ENCODE measurements around the gene TOMM7.
"Not testable (repeated sequence)": the region's sequence is repeated elsewhere in the genome, so short reads cannot be mapped to it uniquely, and the experiment has no call there.

The TOMM7 gene

DNA sequence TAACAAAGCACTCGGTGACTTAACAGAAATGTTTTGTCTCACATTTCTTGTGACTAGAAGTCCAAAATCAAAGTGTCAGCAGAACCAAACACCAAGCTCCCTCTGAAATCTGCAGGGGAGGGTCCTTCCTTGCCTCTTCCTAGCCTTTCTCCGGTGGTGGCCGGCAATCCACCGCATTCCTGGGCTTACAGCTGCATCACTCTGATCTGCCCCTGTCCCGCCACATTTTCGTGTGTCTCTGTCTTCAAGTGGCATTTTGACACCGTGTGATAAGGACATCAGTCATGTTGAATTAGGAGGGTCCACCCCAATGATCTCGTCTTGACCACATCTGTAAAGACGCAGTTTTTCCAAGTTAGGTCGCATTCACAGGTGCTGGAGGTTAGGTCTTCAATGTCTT lies 30.5 kb upstream of the TOMM7 start:
- no peak for DNase-seq

DNA sequence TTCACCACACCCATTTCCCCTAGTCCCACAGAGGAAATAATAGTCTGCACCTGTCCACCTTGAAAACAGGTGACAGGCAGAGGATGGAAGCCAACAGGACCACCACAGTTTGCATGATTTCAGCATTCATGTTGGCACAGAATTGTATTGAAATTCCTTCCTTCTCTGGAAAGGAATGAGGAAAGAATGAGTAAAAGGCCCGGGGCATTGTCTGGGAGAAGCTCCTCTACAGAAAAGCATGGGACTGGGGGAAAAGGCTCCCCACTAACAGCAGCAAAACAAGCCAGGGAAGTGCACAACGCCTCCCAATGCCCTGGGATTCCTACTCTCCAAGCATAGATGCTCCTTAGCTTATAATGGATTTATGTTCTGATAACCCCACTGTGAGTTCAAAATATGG lies 28.5 kb upstream of the TOMM7 start:
- DNase-seq = no peak

DNA sequence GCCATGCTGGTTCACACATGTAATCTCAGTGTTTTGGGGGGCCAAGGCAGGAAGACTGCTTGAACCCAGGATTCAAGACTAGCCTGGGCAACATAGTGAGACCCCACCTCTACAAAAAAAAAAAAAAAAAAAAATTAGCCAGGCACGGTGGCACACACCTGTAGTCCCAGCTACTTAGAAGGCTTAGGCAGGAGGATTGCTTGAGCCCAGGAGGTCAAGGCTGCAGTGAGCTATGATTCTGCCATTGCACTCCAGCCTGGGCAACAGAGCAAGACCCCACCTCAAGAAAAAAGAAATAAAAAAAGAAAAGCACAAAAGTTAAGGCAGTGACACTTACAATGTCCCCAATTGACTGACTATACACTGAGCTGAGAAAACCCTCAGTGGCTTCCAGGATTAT lies 27.7 kb upstream of the TOMM7 start:
- not testable (repeated sequence) for DNase-seq

DNA sequence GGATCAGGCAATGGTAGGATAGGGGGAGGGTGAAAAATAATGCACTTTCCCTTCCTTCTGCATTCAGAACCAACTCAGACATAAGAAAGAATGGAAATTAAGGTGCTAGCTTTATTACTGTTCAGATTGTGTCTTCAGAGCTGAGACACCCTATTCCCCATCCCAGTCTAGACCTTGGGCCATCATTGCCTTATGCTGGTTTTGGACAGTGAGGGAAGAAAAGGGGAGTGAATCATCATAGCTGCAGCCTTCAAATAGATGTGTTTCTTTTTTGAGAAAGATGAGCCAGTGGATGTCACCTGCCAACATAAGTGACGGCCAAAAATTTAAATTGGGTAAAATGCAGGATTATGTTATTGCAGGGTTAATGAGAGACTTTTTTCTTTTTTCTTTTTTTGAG lies 27.0 kb upstream of the TOMM7 start:
- no peak for DNase-seq

DNA sequence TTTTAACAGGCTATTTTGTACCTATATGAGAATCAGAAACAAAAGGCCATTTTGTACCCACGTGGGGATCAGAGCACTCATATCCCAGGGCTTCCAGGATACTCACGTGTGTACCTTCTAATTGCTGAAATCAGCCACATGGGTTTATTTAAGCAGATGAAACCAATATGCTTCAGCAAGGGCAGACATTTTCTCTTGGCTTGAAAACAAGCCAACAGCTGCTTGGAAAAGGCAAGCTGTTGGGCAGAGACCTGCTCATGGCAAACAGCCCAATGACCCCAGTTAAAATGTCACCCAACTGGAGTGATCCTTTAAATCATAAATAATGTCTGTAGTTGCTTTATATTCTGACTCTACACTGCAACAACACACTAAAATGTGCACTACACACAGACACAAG lies 26.5 kb upstream of the TOMM7 start:
- no peak for DNase-seq

DNA sequence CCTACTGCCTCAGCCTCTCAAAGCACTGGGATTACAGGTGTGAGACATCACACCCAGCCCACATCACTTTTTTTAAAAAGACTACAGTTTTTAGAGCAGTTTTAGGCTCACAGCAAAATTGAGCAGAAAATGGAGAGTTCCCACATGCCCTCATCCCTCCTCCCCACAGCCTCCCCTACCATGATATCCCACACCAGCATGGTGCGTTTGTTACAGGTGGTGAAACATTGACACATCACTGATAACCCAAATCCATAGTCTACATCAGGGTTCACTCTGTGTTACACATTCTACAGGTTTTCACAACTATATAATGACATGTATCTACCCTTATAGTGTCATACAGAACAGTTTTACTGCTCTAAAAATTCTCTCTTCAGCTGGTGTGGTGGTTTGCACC lies 24.3 kb upstream of the TOMM7 start:
- no peak for DNase-seq

DNA sequence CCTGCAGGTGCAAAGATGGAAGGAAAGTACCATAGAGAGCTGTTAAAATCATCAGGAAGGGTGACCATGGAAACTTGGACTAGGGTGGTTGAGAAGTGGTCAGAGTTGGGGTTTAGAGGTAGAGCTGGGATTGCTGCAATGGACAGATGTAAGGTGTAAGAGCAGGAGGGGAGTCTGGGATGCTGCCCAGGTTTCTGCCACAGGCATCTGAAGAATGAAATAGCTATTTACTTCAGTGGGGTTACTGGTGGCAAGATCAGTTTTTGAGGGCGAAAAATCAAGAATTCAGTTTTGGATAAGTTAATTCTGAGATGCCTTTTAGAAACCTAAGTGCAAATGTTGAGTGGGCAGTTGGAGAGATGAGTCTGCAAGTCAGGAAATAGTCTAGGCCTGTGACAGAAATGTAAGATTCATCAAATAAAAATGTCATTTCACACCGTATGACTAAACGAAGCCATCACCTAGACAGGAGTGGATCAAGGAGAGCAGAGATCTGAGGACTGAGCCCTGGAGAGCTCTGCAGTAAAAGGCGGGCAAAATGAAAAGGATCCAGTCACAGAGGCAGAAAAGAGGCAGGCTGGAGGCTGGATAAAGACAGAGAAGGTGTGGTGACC lies 22.7 kb upstream of the TOMM7 start:
- no peak for DNase-seq

DNA sequence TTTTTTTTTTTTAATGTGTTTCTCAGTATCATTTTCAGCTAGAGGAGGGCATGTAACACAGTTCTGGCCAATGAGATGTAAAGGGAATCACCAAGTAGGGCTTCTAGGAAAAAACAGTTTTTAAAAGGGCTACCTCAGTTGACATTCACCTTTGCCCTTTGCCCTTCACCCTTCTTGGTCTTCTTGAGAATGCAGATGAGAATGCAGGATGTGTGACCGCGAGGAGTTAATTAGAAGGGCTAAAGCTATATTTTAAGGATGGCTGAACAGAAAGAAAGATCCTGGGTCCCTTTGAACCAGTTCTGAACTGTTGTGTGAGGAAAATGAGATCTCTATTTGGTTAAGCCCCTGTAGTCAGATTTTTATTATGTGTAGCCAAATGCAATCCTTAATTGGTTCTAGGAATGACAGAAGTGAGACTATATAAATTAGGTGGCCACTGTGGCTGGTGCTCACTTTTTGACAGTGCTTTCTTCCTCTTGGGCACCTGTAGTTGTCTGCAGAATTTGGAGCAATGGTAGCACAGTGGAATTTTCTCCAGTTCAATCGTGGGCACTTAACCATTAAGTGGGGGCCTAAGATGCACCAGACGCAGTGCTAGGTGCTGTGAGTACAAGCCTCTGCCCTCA lies 21.1 kb upstream of the TOMM7 start:
- no peak for DNase-seq

DNA sequence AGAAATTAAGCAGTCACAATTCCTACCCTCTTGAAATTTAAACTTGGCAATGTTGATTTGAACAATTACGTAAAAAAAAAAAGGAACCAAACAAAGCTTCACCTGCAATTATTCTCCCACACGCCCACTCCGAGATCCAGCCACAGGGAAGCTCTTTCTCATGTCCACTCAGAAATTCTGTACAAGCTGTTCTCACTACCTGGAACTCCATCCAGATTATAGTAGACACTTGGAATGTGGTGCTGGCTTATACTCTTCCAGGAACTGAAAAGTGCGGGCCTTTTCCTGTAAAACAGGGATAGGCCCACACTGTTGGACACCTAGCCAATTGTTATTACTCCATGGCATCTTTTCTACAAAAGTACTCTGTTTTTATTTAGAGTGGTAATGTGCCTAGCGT lies 20.3 kb upstream of the TOMM7 start:
- DNase-seq = no peak

DNA sequence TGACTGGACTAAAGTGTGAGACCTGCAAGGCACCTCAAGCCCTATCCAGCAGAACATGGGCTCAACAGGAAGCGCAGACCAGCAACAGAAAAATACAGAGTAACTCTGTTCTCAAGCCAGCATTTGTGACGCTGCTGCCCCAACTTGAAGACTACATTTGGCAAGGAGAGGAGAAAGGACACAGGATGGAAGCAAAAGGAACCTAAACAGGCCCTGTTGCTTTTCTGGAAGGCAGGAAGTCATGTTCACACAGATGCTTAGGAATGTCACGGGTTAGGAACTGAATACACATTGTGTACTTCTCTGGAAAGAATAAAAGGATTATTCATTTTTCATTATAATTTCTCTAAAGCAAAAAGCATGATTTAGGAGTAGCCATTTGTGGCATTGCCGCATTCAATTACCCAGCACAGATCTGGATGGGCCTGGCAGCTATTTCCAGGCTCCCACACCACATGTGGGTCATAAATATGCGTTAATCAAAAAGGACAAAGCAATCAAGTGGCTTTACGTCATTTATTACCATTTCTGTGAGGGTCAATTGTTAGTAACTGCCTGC lies 19.8 kb upstream of the TOMM7 start:
- DNase-seq = no peak

DNA sequence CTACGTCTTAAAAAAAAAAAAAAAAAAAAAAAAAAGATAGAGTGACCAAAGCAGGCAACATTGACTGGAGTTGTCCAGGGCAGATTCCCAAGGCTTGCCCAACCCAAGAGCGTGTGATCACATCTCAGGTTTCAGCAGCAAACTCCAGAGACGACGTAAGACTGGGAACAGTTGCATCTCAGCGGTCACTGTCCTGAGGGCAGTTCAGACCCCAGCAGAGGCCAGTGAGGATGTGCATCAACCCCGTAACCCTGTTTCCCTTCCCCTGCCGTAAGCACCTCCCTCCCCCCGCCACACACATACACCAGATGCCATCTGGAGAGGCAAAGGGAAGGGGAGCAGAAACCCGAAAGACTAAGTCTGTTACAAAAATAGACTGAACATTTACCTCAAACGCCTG lies 19.3 kb upstream of the TOMM7 start:
- no peak for DNase-seq

DNA sequence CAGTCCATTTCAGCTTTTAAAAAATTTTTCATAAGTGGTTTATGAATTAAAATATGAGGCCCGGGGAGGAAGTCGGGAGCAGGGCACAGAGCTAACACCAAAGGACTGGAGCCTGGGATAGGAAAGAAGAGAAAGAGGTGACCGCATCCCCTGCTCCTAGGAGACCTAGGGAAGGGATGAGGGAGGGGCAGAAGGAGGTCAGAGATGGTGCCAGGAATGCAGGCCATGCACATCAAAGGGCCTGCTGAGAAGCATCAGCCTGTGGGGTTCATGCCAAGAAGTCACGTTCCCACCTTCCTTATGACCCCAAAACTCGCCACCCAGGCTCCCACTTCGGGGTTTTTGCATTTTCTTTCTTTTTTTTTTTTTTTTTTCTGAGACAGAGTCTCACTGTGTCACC lies 14.7 kb upstream of the TOMM7 start:
- no peak for DNase-seq

DNA sequence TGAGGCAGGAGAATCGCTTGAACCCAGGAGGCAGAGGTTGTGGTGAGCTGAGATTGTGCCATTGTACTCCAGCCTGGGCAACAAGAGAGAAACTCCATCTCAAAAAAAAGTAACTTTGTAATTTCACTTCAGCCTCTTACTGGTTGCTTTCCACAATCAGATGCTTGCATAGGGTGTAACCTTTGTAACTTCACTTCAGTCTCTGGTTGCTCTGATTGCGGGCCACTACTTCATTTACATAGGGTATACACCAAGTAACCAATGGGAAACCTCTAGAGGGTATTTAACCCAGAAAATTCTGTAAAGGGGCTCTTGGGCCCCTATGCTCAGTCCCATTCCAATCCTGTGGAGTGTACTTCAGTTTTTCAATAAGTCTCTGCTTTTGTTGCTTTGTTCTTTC lies 13.9 kb upstream of the TOMM7 start:
- DNase-seq = not testable (repeated sequence)

DNA sequence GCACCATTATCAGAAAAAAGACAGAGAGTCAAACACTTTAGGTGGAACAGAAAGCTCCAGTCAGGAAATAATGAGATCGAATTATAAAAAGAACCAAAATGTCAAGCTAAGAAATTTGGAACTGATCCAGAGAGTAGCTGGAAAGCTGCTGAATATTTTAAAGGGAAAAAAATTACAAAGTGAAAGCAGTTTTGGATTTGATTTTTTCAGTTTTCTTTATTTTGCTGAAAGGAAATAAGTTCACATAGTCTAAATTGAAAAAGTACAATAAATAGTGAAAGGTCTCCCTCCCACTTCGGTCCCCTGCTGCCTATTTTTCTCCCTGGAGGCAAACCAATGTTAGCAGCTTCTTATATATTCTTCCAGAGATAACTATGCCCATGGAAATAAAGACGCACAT lies 11.3 kb upstream of the TOMM7 start:
- DNase-seq = no peak

DNA sequence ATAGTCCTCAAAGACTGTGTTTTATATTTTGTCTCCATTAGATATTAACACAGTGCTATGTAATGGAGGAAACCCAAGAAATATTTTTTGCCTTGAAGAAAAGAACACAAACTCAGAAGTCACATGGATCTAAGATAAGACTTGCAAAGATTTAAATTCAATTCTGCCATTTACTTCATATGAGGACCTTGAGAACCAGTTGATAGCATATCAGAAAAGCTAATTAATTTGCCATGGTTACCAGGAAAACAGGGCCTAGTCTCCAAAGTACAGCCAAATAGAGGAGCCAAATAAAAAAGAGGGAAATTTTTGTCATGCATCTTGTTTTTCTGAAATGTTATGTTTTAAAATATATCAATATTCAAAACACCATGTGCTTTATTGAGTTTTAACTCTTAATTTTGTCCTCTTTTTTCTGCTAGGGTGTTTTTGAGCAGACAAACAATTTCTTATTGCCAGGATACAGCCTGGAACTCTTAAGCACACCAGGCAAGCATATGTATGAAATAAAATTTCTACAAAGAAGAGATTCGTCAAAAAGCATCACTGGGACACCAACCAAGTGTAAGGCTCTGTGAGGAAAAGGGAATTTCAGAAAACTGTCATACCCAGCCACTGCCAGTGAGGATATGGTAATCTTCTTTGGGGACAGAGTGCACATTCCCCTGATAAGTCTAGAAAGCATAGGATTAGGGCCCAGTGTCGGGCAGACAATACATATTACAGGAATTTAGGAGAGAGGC lies 10.6 kb upstream of the TOMM7 start:
- DNase-seq = no peak

DNA sequence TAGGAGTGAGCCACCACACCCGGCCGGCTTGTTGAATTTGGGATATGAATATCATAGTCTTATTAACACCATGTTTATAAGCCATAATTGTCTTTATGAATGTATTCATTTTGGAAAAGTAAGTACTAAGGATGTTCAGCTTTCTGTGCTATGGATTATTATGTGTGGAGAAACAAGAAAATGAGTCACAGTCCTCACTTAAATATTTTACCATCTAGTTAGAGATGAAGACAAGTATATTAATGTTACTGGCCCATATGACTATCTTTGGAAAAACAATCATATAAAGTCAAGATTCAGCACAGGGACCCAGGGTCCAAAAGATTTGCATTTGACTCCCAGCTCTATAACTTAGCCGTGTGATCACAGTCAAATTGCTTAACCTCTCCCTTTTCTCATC lies 9.8 kb upstream of the TOMM7 start:
- DNase-seq = no peak

DNA sequence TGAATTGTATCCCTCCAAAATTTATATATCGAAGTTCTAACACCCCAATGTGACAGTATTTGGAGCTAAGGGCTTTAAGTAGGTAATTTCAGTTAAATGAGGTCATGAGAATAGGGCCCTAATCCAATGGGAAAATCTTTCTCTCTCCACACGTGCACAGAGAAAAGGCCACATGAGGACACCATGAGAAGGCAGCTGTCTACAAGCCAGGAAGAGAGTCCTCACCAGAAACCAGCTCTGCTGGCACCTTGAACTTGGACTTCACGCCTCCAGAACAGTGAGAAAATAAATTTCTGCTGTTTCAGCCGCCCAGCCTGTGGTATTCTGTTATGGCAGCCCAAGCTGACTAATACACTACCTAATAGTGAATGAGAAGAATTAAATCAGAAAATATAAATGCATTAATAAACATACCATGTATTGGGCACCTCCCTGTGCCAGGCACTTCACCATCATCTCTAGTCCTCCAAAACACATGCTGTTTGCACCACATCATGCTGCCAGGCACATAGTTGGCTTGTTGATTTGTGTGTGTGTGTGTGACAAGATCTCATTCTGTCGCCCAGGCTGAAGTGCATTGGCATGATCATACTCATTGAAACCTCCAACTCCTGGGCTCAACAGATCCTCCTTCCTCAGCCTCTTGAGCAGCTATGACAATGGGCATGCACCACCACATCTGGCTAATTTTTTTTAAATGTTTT lies 9.1 kb upstream of the TOMM7 start:
- no peak for DNase-seq

DNA sequence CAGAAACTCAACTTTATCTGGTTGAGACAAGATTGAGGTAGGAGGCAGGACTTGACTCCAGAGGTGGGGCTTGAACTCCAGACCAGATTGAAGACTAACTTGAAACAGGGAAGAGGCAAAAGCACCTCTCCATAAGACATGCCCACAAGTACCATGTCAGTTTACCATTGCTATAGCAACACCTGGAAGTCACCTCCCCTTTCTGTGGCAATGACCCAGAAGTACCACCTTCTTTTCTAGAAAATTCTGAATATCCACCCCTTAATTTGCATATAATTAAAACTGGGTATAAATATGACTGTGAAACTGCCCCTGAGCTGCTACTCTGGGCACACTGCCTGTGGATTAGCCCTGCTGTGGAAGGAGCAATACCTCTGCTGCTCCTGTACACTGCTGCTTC lies 4.9 kb upstream of the TOMM7 start:
- DNase-seq = no peak

DNA sequence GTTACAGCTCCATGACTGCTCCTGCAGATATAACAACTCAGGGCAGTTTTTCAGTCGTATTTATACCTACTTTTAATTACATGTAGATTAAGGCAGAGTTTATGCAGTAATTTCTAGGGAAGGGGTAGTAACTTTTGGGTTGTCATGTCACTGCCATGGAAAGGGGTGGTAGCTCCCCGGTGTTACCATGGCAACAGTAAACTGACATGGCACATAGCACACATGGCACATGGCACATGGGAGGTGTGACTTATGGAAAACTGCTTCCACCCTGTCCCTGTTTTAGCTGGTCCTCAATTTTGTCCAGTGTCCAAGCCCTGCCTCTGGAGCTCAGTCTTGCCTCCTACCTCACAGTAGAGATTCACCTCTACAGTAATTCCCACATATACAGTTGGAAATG lies 3.9 kb upstream of the TOMM7 start:
- no peak for DNase-seq

DNA sequence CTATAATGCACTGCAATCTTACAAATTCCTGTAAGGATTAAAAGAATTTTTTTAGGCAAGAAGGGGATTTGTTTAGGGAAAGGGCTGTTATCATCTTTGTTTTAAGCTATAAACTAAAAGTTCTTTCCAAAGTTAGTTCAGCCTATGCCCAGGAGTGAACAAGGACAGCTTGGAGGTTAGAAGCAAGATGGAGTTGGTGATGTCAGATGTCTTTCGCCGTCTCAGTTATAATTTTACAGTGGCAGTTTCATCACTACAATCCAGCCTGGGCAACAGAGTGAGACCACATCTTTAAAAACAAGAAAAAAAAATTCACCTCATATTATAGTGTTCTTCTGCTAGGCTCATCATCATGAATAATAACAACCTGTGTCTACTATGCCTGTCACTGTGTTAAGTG lies 2.1 kb upstream of the TOMM7 start:
- no peak for DNase-seq

DNA sequence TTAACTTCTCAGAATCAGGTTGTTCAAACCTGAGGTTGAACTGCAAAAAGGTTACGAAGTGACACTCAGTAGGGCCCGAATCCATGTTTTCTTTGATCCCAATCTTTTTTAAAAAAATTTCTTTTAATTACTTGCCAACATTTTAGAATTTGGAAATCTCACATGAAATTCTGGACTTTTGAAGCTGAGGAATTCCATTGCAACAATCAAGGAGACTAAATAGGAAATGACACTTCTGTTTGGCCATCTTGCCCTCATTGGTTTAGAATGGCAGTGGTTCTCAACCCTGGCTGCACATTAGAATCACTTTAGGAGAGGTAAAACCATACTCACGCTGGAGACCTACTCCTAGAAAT lies 471 bp upstream of the TOMM7 start:
- DNase-seq = no peak

DNA sequence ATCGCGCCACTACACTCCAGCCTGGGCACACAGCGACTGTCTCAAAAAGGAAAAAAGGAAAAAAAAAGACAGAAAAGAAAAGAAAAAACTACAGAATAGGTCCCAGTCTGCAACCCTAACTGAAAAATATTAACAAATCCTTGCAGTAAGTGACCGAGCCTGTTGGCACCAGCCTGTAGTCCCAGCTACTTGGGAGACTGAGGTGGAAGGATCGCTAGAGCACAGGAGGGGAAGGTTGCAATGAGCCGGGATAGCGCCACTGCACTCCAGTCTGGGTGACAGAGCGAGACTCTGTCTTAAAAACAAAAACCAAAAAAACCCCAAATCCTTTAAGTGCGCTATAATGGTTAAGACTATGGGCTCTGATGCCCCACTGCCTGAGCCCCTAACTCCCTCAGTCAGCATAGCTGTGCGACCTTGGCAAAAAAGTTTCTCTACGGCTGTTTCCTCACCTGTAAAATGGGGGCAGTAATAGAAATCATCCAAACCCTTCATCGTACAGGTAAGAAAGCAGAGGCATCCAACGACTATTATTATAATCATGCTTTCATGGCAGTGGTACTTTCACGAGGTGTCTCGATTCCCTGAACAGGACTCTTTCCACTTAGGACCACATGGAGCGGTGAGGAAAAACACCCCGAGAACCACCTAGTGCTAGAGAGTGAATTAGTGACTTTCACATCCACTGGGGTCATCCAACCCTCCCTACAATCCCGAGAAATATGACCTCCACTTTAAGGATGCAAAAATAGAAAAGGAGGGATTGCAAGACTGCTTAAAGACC lies 755 bp downstream of the TOMM7 start:
- no peak for DNase-seq

DNA sequence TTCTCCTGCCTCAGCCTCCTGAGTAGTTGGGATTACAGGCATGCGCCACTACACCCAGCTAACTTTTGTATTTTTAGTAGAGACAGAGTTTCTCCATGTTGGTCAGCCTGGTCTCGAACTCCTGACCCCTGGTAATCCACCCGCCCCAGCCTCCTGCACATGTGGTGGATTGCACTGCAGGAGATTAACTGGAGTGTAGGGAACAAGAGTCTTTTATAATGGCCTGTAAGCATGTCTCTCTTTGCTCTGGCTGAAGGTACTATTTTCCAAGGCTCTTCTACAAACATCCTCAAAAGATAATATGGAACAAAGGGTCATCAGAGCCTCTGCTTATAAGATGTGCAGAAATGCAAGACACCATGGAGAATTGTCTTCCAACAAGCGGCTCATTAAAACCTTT lies 3.2 kb downstream of the TOMM7 start:
- DNase-seq = no peak

Data from bone marrow (tissue), 2 donors.